Brain microvascular endothelial cell (primary cell): ENCODE measurements around the gene PSMD12.

Source experiments
- DNase-seq: peaks from one replicate; pipeline ENCODE4 v3.0.0-alpha.2; 2020
- H3K27ac ChIP-seq: fragments of 250-450 bp; sonication (Bioruptor Pico); 2 replicates; pipeline ENCODE4 v1.5.1; 2020; ENCODE audit warnings: mild to moderate bottlenecking, moderate library complexity
- H3K27me3 ChIP-seq: fragments of 250-450 bp; sonication (Bioruptor Pico); replicated peaks from 2 replicates; pipeline ENCODE4 v1.5.1; 2020; ENCODE audit warnings: mild to moderate bottlenecking
- H3K36me3 ChIP-seq: fragments of 250-450 bp; sonication (Bioruptor Pico); replicated peaks from 2 replicates; pipeline ENCODE4 v1.5.1; 2020; ENCODE audit warnings: mild to moderate bottlenecking
- H3K4me3 ChIP-seq: 2 replicates; pipeline ENCODE4 v1.5.1; 2011; ENCODE audit warnings: low read depth, mild to moderate bottlenecking, control low read depth, low read length, moderate library complexity
- CTCF ChIP-seq: IDR thresholded peaks from 2 replicates; pipeline ENCODE4 v1.5.1; 2011; ENCODE audit warnings: low read depth, mild to moderate bottlenecking, moderate library complexity, low read length, control low read depth, inconsistent platforms; ENCODE audit errors: missing control alignments
- in situ Hi-C: cut with HindIII; loops from 2 replicates; pipeline ENCODE4 v1.10.0; 2017; ENCODE audit warnings: low sequenced_read_pairs, low pct_ligation_motif_present

Gene PSMD12

GRCh38 chr17:67385122-67385988 is 19.0 kb upstream of the PSMD12 start:
- Histone ChIP-seq H3K27me3 (no peaks in the 10 kb centered on the region), H3K27ac (no peak overlapping the region), H3K36me3 (no peaks in the 10 kb centered on the region), H3K4me3 (no peak overlapping the region)
- no peak for DNase-seq
- in situ Hi-C loops = no loop called here
- no peak for TF ChIP-seq CTCF

GRCh38 chr17:67381929-67382257 is 15.5 kb upstream of the PSMD12 start:
- in situ Hi-C loops = no loop called here
- no peaks in the 10 kb centered on the region for H3K36me3 ChIP-seq
- H3K4me3 ChIP-seq = no peak overlapping the region
- DNase-seq = no peak
- no peaks in the 10 kb centered on the region for H3K27me3 ChIP-seq
- H3K27ac ChIP-seq = no peak overlapping the region
- TF ChIP-seq CTCF = no peak

DNA sequence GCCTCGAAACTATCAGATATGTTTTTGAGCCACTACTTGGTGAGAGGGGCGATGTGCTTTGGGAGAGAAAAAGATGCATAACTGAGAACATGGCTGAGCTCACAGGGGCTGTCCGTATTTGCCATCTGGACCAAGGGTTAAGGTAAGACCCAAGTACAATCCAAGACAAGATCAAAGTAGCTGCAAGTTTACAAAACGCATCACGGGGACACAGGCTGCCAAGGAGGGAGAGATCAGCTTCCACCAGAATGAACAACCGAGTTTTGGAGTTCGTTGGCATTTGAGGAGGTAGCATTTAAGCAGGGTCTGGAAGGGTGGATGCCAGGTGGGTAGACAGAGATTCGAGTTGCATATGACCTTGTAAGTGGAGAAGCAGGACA is 12.9 kb upstream of the PSMD12 start:
- in situ Hi-C loops = no loop called here
- Histone ChIP-seq H3K27ac (peak overlapping the region; percentile 30), H3K36me3 (no peaks in the 10 kb centered on the region), H3K4me3 (peak overlapping the region; percentile 52), H3K27me3 (no peaks in the 10 kb centered on the region)
- TF ChIP-seq CTCF = no peak
- no peak for DNase-seq

- in situ Hi-C loops = no loop called here
- peak; percentile 44 for TF ChIP-seq CTCF
- DNase-seq = peak; percentile 63
- Histone ChIP-seq H3K4me3 (peak overlapping the region; percentile 78), H3K36me3 (no peaks in the 10 kb centered on the region), H3K27ac (peak overlapping the region; percentile 86), H3K27me3 (no peaks in the 10 kb centered on the region)
These were observed 12.3 kb upstream of the PSMD12 start for GRCh38 chr17:67378454-67379250.

DNA sequence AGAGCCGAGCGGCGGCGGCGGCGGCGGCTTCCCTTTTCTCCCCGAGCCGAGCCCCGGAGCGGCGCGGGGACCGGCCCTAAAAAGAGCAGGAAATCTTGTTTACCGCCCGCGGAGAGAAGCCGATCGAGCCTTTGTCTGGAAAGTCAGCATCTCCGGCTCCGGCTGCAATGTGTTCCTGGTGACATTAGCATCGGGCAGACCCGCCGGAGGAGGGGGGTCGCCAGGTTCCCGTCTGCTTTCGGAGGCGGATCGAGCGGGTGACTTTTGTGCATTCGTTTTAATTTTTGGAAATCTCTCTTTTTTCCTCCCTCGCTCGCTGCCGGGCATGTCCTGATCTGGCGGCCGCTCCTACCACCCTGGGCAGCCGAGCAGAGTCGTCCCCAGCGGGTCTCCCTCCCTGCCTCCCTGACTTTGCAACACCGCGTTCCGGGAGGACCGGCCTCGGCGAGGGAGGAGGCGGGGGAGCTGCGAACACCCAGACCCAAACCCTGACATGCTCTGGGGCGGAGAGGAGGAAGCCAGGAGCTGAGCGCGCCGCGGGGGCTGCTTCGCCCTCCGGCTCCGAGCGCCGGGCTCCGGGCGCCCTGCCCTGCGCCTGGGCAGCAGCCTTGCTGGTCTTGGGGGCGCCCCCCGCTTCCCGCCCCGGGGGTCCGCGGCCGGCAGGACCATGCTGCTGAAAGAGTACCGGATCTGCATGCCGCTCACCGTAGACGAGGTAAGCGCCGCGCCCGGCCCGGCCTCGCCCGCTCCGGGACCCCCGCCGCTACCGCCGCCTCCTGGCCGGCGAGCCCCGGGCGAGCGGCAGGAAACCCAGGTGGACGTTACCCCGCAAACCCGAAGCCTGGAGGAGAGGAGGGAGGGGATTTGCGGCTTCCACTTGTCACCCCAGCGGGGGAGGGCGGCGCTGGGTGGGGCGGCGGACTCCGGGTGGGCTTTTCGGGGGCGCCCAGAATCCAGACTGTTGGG is 11.4 kb upstream of the PSMD12 start:
- Histone ChIP-seq H3K27me3 (no peaks in the 10 kb centered on the region), H3K36me3 (no peaks in the 10 kb centered on the region), H3K4me3 (peak overlapping the region; percentile 78), H3K27ac (peak overlapping the region; percentile 86)
- TF ChIP-seq CTCF = peak; percentile 36
- in situ Hi-C loops = no loop called here
- peak; percentile 29 for DNase-seq
